CD4-positive, alpha-beta T cell treated with Interleukin-10 for 1 hour (primary cell): Measurements from ENCODE around the gene AKAP11.

Experiments used
- DNase-seq: peaks from one replicate; pipeline ENCODE4 v3.0.0-alpha.2; 2020

AKAP11 gene

GRCh38 chr13:42337808-42338600, 66.1 kb downstream of the AKAP11 start:
- DNase-seq, result no peak

DNA sequence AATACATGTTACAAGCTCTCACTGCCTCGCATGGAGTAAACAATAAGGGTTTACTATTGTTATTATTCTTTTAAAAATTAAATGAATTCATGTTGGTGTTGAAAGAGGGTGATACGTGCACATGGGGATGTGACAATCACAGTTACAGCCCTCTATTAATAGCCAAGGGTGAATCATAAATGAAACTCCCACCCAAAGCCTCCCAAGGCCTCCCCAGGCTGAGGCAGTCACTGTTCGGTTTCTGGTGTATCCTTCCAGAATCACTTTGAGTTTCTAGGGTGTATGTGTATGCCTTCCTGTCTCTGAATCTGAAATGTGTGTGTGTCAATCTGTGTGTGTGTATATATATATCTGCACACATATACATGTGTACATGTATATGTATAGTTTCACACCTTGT, 73.4 kb downstream of the AKAP11 start:
- no peak for DNase-seq

DNA sequence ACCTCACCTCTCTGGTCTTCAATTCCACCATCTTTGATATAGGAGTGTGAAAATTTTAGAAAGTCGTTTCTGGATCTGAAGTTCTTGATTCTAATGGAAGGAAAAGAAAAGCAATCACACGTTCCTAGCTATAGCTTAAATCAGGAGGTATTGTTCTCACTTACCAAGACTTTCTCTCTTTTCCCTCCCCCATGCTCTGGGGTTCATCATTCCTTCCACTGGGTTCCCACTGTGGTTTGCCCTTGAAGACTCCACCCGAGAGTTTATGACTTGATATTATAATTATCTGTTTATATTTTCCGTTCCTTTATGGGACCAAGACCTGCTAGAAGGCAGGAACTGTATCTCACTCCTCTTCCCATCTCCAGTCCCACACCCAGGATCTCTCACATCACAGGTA, 76.6 kb downstream of the AKAP11 start:
- no peak for DNase-seq

DNA sequence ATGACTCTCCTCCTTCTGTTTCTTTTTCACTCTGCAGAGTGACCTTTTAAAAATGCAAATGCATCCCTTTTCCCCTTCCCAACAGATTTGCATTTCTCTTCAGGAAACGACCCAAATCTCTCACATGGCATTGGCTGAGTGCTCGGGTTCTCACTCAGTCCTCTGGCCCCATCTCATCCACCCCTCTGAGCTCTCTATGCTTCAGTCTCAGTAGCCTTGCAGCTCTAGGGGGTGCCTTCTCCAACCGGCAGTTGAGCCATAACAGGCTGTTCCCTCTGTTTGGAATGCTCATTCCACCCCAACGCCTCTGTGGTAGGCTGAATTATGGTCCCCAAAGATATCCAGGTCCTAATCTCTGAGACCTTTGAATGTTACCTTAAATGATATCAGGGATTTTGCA, 78.2 kb downstream of the AKAP11 start:
- DNase-seq, result no peak

GRCh38 chr13:42354241-42355091, 82.5 kb downstream of the AKAP11 start:
- DNase-seq, result peak; percentile 49

DNA sequence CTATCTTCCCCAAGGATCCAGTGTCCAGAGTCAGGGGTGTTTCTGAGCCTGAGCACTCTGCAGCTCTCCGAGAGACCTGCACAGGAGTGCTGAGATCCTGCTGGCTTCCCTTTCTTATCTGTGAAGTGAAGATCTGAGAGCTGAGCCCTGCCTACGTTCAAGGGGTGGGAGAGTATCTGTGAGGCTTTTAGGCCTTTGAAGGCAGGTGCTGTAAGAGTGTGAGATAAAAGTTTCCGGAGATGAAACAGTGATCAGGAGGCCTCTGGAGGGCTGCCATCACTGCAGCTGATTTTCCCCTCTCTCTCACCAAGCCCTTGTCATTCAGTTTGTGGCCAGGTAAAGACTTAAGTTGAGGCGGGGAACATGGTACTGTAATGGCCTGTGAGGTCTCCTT, 83.1 kb downstream of the AKAP11 start:
- peak; percentile 65 for DNase-seq

- DNase-seq, result no peak
Observed at GRCh38 chr13:42355491-42356183, 83.7 kb downstream of the AKAP11 start.

- no peak for DNase-seq
Observed at GRCh38 chr13:42356184-42356575, 84.2 kb downstream of the AKAP11 start.

DNA sequence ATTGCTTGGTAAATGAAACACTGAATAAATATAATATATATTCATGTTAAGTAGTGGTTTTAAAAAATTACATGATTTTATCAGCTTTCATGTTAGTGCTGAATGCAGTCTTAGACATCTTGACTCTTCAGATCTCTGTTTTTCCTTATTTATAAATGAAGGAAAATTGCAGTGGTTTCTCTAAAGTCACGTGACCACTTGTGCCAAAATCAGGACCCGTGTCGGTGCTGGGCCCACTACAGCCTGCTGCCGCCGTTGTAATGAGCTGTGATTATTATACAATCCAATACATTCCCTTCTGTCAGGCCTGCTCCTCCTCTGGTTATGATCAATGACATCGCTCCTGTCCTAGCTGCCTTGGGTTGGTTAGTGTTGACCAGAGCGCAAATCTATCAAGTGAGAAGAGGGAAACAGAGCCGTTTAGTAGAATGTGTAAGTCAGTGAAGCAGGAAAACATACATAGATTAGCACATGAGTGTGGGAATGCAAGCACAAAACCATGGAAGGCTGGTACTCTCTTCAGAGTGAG, 88.2 kb downstream of the AKAP11 start:
- no peak for DNase-seq

- DNase-seq, result no peak
Observed at GRCh38 chr13:42361701-42362100, 89.7 kb downstream of the AKAP11 start.

DNA sequence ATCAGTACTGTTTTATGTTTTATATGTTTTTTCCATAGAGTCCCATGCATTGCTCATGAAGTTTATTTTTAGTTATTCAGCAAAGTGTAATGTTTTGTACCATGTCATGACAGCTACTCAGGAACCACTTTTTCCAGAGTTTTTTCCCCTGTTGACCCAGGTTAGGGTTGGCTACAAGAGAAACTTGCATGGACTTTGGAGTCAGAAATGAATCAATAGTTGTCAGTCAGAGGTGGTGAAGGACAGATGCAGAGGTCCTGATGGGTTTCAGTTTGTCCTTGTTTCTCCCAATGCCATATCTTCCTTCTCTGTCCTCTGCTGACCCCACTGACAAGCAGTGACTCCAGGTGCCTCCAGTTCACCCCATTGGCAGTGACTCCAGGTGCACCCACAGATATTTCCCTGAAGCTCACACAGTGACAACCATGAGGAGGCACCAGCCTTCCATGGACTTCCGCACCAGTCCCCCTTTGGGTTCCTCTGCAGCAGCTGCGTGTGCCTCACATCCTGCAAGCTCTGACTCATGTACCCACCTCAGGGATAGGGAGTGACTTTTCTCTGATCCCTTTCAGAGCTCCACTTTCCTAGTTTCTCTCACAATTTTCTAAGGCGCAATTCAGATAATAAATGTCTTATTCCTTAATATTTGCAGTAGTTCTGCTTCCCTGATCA, 92.1 kb downstream of the AKAP11 start:
- DNase-seq, result no peak

DNA sequence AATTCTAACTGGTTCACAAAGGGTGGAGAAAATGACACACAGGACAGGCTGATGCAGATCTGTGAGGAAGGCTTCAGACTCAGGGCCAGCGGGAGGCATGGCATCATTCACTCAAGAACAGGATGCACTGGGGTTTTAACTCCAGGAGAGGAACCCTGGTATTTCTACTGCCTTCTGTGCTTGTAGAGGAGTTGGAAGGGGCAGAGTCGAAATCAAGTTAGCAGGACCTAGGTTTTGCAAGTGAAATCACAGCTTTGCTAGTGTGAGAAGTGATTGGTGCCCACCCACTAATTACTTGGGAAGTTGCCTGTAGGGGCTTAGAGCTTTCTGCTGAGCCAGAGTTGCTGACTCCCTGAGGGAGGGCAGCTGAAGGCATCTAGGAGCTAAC, 92.7 kb downstream of the AKAP11 start:
- DNase-seq, result no peak

DNA sequence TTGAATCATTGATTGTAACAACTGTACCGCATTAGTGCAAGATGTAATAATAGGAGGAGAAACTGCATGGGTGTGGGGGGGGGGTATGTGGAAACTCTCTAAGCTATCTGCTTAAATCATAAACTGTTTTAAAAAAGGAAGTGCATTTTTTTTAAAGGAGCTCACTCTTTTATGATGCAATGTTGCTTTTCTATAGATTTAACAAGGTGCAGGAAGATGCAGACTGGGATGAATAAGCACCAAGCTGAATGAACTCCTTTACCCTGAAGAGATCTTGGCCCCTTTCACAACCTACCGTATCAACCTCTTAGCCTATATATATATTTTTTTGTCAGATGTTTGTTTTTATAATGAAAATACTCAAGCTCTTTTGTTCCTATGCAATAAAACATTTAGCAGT, 95.9 kb downstream of the AKAP11 start:
- no peak for DNase-seq

DNA sequence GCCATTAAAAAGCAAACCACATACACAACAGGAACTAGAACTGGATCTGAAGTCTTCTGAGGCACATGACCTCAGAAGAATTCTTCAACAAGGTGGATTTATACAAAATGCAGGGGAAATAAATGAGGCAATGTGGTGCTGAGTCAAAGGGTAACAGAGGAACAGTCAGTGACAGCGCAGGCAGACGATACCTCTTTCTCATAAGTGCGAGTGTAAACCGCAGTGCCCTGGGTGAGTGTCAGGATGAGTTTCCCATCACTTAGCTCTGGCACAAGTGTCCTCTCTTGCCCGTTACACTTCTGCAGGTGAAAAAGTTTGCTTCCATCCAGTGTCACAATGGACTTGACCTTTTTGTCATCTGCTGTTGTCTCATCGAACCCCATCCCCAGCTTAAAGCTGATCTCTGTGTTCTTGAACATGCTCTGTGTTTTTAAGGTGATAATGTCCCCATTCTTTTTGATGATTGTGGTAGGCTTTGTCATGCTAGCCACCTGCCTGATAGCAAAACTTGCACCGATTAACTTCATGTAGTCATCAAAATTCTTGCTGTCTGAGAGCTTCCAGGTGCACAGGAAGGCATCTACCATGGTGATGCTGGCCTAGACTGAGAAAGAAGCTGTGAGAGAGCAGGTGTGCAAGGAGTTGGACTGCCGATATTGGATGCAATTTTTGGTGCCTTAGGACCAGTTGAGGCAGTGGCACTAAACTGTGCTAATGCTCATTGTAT, 97.3 kb downstream of the AKAP11 start:
- peak; percentile 20 for DNase-seq

GRCh38 chr13:42370229-42370628, 98.3 kb downstream of the AKAP11 start:
- no peak for DNase-seq
